GM12874 (cell line): ENCODE measurements around the gene PTGFRN.

Experiments
- CTCF ChIP-seq: IDR thresholded peaks from 2 replicates; pipeline ENCODE4 v1.5.1; 2011; ENCODE audit warnings: low read depth, mild to moderate bottlenecking, control low read depth, low read length, moderate library complexity; ENCODE audit not compliant: insufficient read depth

Gene PTGFRN

GRCh38 chr1:117029685-117030084 lies 120.0 kb downstream of the PTGFRN start:
- TF ChIP-seq CTCF: no peak

DNA sequence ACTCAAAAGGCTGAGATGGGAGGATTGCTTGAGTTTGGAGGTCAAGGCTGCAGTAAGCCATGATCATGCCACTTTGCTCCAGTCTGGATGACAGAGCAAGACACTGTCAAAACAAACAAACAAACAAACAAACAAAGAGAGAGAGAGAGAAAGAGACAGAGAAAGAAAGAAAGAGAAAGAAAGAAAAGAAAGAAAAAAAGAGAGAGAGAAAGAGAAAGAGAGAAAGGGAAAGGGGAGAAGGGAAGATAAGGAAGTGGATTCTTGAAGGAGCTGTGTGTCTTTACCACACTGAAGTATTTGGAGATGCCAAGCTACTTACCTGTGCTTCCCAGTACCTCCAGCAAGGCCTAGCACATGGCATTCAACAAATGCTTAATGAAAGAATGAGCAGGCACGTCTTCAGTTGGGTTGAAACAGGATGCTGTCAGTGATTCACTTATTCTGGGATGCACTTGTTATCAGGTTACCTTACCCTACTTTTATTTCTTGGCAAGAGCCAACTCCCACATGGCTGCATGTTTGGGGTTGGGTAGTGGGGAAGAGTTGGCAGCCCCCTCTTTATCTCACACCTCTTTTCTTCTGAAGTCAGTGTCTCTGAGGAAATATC lies 120.7 kb downstream of the PTGFRN start:
- TF ChIP-seq CTCF: no peak

DNA sequence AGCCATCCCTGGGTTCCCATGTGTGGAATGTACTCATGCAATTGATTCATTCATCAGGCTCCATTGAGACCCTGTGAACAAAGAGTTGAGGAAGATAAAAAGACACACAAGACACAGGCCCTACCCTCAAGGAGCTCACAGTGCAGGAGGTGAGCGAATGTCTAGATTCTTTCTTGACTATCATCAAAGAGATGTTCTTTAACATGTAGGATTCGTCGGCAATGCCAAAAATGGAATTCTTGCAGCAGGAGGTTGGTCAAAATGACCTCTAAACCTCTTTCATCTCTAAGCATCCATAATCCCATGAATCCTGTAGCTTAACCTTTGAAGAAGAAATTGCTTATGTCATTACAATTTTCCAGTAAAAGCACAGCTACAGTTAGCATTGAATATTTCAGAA lies 122.5 kb downstream of the PTGFRN start:
- no peak for TF ChIP-seq CTCF

- TF ChIP-seq CTCF: no peak
Observed at GRCh38 chr1:117032681-117033539, 123.2 kb downstream of the PTGFRN start.

DNA sequence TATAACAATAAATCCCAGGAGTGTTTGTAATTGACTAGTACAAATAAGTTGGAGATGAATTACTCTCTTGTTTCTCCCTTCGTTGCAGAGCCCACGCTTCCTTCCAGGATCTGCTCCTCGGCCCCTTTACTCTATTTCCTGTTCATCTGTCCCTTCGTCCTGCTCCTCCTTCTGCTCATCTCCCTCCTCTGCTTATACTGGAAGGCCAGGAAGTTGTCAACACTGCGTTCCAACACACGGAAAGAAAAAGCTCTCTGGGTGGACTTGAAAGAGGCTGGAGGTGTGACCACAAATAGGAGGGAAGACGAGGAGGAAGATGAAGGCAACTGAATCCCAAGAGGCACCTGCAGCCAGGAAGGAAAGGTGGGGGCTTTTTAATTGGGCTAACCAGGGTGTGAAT lies 124.1 kb downstream of the PTGFRN start:
- no peak for TF ChIP-seq CTCF

DNA sequence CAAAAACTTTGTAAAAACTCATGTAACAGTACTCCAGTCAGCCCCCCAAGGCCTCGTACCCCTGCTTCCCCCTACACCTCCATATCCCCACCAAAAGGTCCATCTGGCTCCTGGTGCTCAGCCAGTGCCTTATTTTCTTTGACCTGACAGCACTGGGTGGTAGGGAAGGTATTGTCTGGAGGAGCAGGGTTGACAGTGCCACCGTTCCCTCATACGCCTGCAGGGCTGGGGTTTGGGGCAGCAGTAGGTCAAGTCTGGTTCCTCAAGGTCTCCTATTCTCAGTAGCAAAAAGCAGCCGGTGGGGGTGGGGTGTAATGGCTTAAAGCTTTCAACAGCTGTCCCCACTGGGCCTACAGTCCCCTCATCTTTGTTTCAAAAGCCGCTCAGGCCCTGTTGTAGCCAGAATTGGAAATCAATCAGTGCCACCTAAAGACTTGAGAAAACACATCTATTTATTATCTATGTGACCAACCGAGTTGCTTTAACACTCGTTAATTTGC lies 125.1 kb downstream of the PTGFRN start:
- no peak for TF ChIP-seq CTCF

DNA sequence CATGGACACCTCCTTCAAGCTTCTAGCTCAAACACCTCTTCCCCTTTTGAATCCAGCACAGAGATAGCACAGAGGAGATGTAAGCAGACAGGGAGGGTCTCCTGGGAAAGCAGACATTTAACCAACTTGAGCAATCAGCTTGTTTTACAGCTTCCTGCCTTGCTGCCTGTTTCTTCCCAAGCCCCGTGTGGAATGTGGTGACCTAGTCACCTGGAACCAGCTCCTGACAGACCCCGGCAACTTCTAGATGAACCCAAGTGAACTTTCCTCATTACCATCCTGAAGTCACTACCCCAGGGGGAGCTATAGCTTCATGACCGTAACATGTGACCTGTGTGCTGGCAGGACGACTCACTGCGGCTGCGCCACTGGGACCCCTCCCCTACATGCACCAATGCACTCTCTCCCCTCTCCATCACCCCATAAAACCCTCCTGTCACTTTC lies 126.3 kb downstream of the PTGFRN start:
- no peak for TF ChIP-seq CTCF
